ENCODE measurements around the gene MTF2.
"Not testable (repeated sequence)": the region's sequence is repeated elsewhere in the genome, so short reads cannot be mapped to it uniquely, and the experiment has no call there.

DNA sequence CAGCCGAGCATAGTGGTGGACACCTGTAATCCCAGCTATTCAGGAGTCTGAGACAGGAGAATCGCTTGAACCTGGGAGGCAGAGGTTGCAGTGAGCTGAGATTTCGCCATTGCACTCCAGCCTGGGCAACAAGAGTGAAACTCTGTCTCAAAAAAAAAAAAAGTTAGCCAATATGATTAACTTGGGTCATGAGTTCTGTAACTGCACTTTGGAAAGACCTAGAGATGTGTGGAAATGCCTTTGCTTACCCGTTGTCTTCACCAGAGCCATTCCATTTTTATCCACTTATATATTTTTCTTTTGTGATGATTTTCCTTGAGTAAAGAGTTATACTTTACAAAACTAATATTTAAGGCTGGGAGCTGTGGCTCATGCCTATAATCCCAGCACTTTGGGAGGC lies 48.9 kb upstream of the MTF2 start:
- TF ChIP-seq POLR2A, CTCF (IDR thresholded peaks at IDR 0.05): not testable (repeated sequence)

Measured in testis (tissue), 2 donors.